ENCODE results near the gene ADGRB2.

Gene ADGRB2

DNA sequence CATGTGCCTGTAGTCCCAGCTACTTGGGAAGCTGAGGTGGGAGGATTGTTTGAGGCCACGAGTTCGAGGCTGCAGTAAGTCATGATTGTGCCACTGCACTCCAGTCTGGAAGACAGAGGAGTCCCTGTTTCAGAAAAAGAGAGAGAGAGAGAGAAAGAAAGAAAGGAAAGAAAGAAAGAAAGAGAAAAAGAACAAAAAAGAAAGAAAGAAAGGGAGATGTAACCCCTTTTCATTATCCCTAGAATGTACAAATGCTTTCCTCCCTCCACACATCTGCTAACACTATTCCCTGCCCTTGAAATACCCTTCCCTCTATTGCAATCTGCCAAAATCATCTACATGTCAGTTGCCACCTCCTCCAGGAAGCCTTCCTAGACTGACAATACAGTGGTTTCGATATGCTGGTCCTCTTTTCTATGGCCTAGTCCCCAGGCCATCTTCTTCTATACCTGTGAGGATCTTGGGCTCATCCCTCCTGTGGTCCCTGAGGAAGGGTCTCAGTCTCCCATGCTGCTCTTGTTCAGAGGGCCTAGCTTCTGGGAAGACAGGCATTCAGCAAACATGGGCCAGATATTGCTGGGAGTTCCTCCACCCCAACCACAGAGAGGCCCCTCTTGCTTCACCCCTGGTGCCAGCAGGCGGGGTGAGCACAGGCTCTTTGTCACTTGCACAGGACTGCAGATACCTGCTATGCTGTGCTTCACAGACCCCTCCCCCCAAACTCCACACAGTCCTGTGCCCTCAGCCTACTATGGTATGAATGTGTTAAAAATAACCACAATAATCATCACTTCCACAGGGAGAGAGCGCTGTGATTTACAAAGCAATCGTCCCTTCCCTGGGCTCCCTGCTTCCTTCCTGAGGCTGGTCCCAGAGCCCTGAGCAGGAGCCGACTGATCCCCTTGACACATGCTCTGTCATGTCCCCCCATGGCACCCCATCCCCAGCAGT lies 14.1 kb downstream of the ADGRB2 start:
- Histone ChIP-seq H3K27ac (ENCODE audit: low read length) (no peak overlapping the region), H3K9me3 (ENCODE audit: insufficient read depth, low read length) (no peaks in the 10 kb centered on the region), H3K79me2 (ENCODE audit: low read length) (no peaks in the 10 kb centered on the region), H4K20me1 (ENCODE audit: insufficient read depth, low read length) (no peaks in the 10 kb centered on the region), H3K4me3 (ENCODE audit: low read length) (no peak overlapping the region), H2AFZ (ENCODE audit: low read depth, low read length) (no peak overlapping the region), H3K4me1 (ENCODE audit: low read length) (peaks cover 9% of the 10 kb centered on the region), H3K36me3 (replicated peaks; ENCODE audit: low read depth, low read length) (no peaks in the 10 kb centered on the region), H3K4me2 (ENCODE audit: low read length) (no peak overlapping the region), H3K27me3 (ENCODE audit: low read depth, low read length) (no peaks in the 10 kb centered on the region), H3K9ac (ENCODE audit: low read length) (no peak overlapping the region)
- TF ChIP-seq EZH2phosphoT487 (IDR thresholded peaks at IDR 0.05; ENCODE audit: low read depth), result no peak
- TF ChIP-seq, protein P1, sequence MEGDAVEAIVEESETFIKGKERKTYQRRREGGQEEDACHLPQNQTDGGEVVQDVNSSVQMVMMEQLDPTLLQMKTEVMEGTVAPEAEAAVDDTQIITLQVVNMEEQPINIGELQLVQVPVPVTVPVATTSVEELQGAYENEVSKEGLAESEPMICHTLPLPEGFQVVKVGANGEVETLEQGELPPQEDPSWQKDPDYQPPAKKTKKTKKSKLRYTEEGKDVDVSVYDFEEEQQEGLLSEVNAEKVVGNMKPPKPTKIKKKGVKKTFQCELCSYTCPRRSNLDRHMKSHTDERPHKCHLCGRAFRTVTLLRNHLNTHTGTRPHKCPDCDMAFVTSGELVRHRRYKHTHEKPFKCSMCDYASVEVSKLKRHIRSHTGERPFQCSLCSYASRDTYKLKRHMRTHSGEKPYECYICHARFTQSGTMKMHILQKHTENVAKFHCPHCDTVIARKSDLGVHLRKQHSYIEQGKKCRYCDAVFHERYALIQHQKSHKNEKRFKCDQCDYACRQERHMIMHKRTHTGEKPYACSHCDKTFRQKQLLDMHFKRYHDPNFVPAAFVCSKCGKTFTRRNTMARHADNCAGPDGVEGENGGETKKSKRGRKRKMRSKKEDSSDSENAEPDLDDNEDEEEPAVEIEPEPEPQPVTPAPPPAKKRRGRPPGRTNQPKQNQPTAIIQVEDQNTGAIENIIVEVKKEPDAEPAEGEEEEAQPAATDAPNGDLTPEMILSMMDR (IDR thresholded peaks at IDR 0.05; ENCODE audit: low read depth, low read length), result no peak

DNA sequence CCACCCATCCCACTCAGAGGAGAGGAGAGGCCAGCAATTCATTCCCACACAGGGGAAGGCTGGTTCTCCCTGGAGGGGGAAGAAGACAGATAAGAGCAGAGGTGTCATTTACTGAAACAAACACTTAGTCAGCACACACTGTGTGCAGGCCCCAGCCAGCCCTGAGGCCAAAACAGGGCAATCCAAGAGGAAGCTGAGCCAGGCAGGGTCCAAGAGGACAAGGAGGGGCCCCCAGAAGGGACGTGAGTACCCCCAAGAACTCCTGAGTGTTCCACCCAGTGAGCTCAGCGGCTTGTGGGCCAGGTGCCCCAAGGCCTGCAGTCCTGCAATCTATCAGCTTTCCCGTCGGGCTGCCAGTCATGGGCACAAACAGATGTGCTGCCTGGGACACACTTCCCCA lies 15.8 kb downstream of the ADGRB2 start:
- Histone ChIP-seq H3K36me3 (replicated peaks; ENCODE audit: low read depth, low read length) (no peaks in the 10 kb centered on the region), H3K4me3 (ENCODE audit: low read length) (no peak overlapping the region), H3K4me1 (ENCODE audit: low read length) (peaks cover 19% of the 10 kb centered on the region), H3K79me2 (ENCODE audit: low read length) (no peaks in the 10 kb centered on the region), H3K27ac (ENCODE audit: low read length) (no peak overlapping the region), H3K9ac (ENCODE audit: low read length) (no peak overlapping the region), H3K27me3 (ENCODE audit: low read depth, low read length) (no peaks in the 10 kb centered on the region), H3K4me2 (ENCODE audit: low read length) (no peak overlapping the region), H3K9me3 (ENCODE audit: insufficient read depth, low read length) (no peaks in the 10 kb centered on the region), H2AFZ (ENCODE audit: low read depth, low read length) (no peak overlapping the region), H4K20me1 (ENCODE audit: insufficient read depth, low read length) (no peaks in the 10 kb centered on the region)
- no peak for TF ChIP-seq EZH2phosphoT487 (IDR thresholded peaks at IDR 0.05; ENCODE audit: low read depth)
- TF ChIP-seq, protein P1 (IDR thresholded peaks at IDR 0.05; ENCODE audit: low read depth, low read length), result no peak

DNA sequence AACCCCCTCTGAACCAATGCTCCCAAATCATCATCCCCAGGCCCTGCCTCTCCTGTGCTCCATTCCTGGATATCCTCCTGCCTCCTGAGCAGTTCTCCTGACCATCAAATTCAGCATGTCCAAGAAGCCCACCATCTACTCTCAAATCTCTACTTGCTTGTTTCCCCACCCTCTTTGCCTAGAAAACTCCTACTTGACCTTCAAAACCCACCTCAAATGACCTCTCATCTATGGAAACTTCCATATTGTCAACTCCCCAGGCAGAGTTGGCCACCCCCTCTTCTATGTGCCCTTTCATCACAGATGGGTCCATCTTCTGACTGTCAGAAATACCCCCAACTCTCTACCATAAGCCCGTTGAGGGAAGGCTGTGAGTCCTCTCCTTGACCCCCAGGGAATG lies 16.8 kb downstream of the ADGRB2 start:
- TF ChIP-seq EZH2phosphoT487 (IDR thresholded peaks at IDR 0.05; ENCODE audit: low read depth), result no peak
- TF ChIP-seq, protein P1 (IDR thresholded peaks at IDR 0.05; ENCODE audit: low read depth, low read length), result no peak
- Histone ChIP-seq H3K27me3 (ENCODE audit: low read depth, low read length) (no peaks in the 10 kb centered on the region), H4K20me1 (ENCODE audit: insufficient read depth, low read length) (no peaks in the 10 kb centered on the region), H2AFZ (ENCODE audit: low read depth, low read length) (no peak overlapping the region), H3K4me2 (ENCODE audit: low read length) (no peak overlapping the region), H3K79me2 (ENCODE audit: low read length) (no peaks in the 10 kb centered on the region), H3K27ac (ENCODE audit: low read length) (no peak overlapping the region), H3K9ac (ENCODE audit: low read length) (no peak overlapping the region), H3K4me1 (ENCODE audit: low read length) (peaks cover 19% of the 10 kb centered on the region), H3K4me3 (ENCODE audit: low read length) (no peak overlapping the region), H3K9me3 (ENCODE audit: insufficient read depth, low read length) (no peaks in the 10 kb centered on the region), H3K36me3 (replicated peaks; ENCODE audit: low read depth, low read length) (no peaks in the 10 kb centered on the region)

DNA sequence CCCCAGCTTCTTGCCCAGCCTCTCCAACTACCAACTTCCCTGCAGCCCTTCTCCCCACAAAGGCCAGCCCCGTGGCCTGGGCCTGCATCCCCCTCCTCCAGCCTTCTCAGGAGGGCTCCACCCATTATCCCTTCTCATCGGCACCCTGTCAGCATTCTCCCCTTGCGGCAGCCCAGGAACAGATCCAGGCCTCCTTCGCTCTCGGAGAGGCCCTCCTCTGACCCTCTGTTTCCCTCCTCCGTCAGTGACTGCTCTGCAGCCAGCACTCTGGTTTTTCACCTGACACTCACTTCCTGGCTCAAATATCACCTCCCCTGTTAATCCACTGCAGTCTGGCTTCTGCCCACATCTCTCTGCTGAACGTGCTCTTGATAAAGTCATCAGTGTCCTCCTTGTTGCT lies 17.5 kb downstream of the ADGRB2 start:
- H3K79me2 ChIP-seq (ENCODE audit: low read length), result no peaks in the 10 kb centered on the region
- TF ChIP-seq, protein P1 (IDR thresholded peaks at IDR 0.05; ENCODE audit: low read depth, low read length), result no peak
- TF ChIP-seq EZH2phosphoT487 (IDR thresholded peaks at IDR 0.05; ENCODE audit: low read depth), result no peak
- no peak overlapping the region for H2AFZ ChIP-seq (ENCODE audit: low read depth, low read length)
- H3K9me3 ChIP-seq (ENCODE audit: insufficient read depth, low read length), result no peaks in the 10 kb centered on the region
- H3K27me3 ChIP-seq (ENCODE audit: low read depth, low read length), result no peaks in the 10 kb centered on the region
- no peaks in the 10 kb centered on the region for H4K20me1 ChIP-seq (ENCODE audit: insufficient read depth, low read length)
- H3K4me2 ChIP-seq (ENCODE audit: low read length), result no peak overlapping the region
- H3K36me3 ChIP-seq (replicated peaks; ENCODE audit: low read depth, low read length), result no peaks in the 10 kb centered on the region
- H3K27ac ChIP-seq (ENCODE audit: low read length), result no peak overlapping the region
- H3K4me1 ChIP-seq (ENCODE audit: low read length), result peaks cover 19% of the 10 kb centered on the region
- H3K9ac ChIP-seq (ENCODE audit: low read length), result no peak overlapping the region
- H3K4me3 ChIP-seq (ENCODE audit: low read length), result no peak overlapping the region

Measured in OCI-LY3 (cell line).